Upper lobe of left lung (tissue), 6 donors: ENCODE measurements around the gene ENOX1. TPM values are rescaled to one million over a fixed set of nuclear protein-coding genes. Genes with fewer than 3 reads are reported as not detected.

ENCODE experiments used
- ATAC-seq, 2 donors: fragments of 200-7000 bp; cut with Tn5 transposase; one replicate each; pipeline ENCODE4 v1.9.1; 2022; ENCODE audit warnings: mild to moderate bottlenecking in 2 of 2, moderate library complexity in 2 of 2; ENCODE audit not compliant: low FRiP score in 2 of 2
- DNase-seq, 2 donors: peaks; one replicate each; pipeline ENCODE4 v3.0.0-alpha.2; 2019 to 2020
- H3K27ac ChIP-seq, 4 donors: fragments of 200-600 bp; sonication (generic); one replicate each; pipeline ENCODE4 v1.5.1; 2016 to 2019
- H3K27me3 ChIP-seq, 4 donors: fragments of 200-600 bp; sonication (generic); one replicate each; pipeline ENCODE4 v1.5.1; 2017 to 2019
- H3K36me3 ChIP-seq, 4 donors: fragments of 200-600 bp; sonication (generic); one replicate each; pipeline ENCODE4 v1.5.1; 2016 to 2019
- H3K4me1 ChIP-seq, 4 donors: fragments of 200-600 bp; sonication (generic); one replicate each; pipeline ENCODE4 v1.5.1; 2018 to 2019
- H3K4me3 ChIP-seq, 4 donors: fragments of 200-600 bp; sonication (generic); one replicate each; pipeline ENCODE4 v1.5.1; 2017 to 2019; ENCODE audit warnings: mild to moderate bottlenecking in 2 of 4, moderate library complexity in 1 of 4
- H3K9me3 ChIP-seq, 4 donors: fragments of 200-600 bp; sonication (generic); one replicate each; pipeline ENCODE4 v1.5.1; 2018 to 2019
- EP300 ChIP-seq, 4 donors: sonication (generic); formaldehyde crosslinking; IDR thresholded peaks; one replicate each; pipeline ENCODE4 v1.5.1; 2017; ENCODE audit warnings: antibody characterized with exemption in 4 of 4, control low read depth in 2 of 4
- POLR2A ChIP-seq, 4 donors: fragments of 450-650 bp; IDR thresholded peaks; one replicate each; pipeline ENCODE4 v1.5.1; 2016 to 2017; ENCODE audit warnings: antibody characterized with exemption in 4 of 4, mild to moderate bottlenecking in 2 of 4
- POLR2AphosphoS5 ChIP-seq, 2 donors: sonication (generic); formaldehyde crosslinking; IDR thresholded peaks; one replicate each; pipeline ENCODE4 v1.5.1; 2017; ENCODE audit warnings: antibody characterized with exemption in 2 of 2
- WGBS, 2 donors: methylation state at CpG; one replicate each; pipeline ENCODE4 v1.1.5; 2017 to 2018; 5-methylcytosine and 5-hydroxymethylcytosine counted together
- total RNA-seq, 6 donors: library from RNA; depleted of rRNA in 4 of 6; stranded (reverse); fragments of >200 nt in 4 of 6; gene quantifications; one replicate each; pipeline versions ENCODE4 v1.1.0 to v1.2.1, GENCODE V29; 2016 to 2021
- TF ChIP-seq, protein P1 (sequence below), 6 experiments: fragments of 450-650 bp in 4 of 6; fragments of 200-600 bp in 2 of 6; sonication (generic) in 2 of 6; IDR thresholded peaks; one replicate each; pipeline ENCODE4 v1.5.1; 2016 to 2019; ENCODE audit warnings: antibody characterized with exemption in 6 of 6
- donor health status: DM: no; HTN: no; CAD: no; lungs with moderate emphysema.
- donor health status: DM: no; HTN: yes; CAD: no; lungs with severe emphysema.

Gene ENOX1
- total RNA-seq, 6 donors from 2014 or later, result 0.20 to 1.0 (median 0.46) TPM; not detected in 2

DNA sequence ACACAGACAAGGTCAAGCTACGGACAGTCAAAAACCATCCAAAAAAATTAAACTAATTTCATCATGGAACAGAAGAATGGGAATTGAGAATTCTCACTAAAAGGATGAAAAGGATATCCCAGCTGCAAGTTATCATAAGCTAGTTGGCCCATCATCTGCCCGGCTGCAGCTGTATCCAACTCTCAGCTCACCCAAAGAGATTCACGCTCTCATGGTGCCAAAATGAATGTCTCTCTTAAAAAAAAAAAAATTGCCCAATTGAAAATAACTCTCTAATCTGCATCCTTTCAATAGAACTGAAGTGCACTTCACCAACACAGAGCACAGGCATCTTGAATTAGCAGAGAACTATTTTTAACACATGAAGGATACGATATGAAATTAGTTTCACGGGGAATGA, 20.0 kb downstream of the ENOX1 start:
- Histone ChIP-seq H3K9me3 (no peaks in the 10 kb centered on the region), H3K27me3 (no peaks in the 10 kb centered on the region), H3K4me1 (peaks cover 0 to 4% (median 1%) of the 10 kb centered on the region in 4 donors), H3K27ac (no peak overlapping the region), H3K4me3 (no peak overlapping the region), H3K36me3 (no peaks in the 10 kb centered on the region)
- WGBS, 2 donors, result 50 to 64% methylated on average over 5 of the region's 5 CpGs
- no peak for TF ChIP-seq POLR2AphosphoS5 (IDR thresholded peaks at IDR 0.05)
- TF ChIP-seq, protein P1, sequence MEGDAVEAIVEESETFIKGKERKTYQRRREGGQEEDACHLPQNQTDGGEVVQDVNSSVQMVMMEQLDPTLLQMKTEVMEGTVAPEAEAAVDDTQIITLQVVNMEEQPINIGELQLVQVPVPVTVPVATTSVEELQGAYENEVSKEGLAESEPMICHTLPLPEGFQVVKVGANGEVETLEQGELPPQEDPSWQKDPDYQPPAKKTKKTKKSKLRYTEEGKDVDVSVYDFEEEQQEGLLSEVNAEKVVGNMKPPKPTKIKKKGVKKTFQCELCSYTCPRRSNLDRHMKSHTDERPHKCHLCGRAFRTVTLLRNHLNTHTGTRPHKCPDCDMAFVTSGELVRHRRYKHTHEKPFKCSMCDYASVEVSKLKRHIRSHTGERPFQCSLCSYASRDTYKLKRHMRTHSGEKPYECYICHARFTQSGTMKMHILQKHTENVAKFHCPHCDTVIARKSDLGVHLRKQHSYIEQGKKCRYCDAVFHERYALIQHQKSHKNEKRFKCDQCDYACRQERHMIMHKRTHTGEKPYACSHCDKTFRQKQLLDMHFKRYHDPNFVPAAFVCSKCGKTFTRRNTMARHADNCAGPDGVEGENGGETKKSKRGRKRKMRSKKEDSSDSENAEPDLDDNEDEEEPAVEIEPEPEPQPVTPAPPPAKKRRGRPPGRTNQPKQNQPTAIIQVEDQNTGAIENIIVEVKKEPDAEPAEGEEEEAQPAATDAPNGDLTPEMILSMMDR (IDR thresholded peaks at IDR 0.05), result no peak
- no peak for TF ChIP-seq EP300 (IDR thresholded peaks at IDR 0.05)
- TF ChIP-seq POLR2A (IDR thresholded peaks at IDR 0.05), result no peak
- peak in 1 of 2 donors; percentile 78 for ATAC-seq
- no peak for DNase-seq

DNA sequence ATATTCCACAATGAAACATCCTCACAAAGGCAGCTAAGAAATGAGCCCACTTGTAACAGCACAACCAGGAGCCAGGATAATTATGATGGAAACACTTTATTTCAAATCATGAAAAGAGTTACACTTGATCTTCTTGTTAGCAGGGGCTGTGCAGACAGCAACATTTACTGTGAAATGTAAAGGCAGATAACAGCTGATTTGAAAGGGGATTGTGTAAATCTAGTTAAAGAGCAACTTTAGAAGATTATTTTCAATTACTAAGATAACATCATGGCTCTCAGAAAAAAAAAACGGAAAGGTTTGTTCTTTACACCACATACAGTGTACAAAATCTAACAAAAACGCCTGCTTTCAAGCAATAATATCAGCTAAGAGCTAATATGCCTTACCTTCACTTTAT, 22.4 kb downstream of the ENOX1 start:
- DNase-seq (no peak), ATAC-seq (no peak)
- no peak overlapping the region for H3K4me3 ChIP-seq
- peaks cover 0 to 4% (median 1%) of the 10 kb centered on the region in 4 donors for H3K4me1 ChIP-seq
- H3K27me3 ChIP-seq, result no peaks in the 10 kb centered on the region
- H3K27ac ChIP-seq, result no peak overlapping the region
- no peak for TF ChIP-seq EP300 (IDR thresholded peaks at IDR 0.05)
- TF ChIP-seq POLR2A (IDR thresholded peaks at IDR 0.05), result no peak
- no peak for TF ChIP-seq POLR2AphosphoS5 (IDR thresholded peaks at IDR 0.05)
- TF ChIP-seq, protein P1 (IDR thresholded peaks at IDR 0.05), result no peak
- no peaks in the 10 kb centered on the region for H3K36me3 ChIP-seq
- WGBS, 2 donors, result 56 to 68% methylated on average over 2 of the region's 2 CpGs
- no peaks in the 10 kb centered on the region for H3K9me3 ChIP-seq

DNA sequence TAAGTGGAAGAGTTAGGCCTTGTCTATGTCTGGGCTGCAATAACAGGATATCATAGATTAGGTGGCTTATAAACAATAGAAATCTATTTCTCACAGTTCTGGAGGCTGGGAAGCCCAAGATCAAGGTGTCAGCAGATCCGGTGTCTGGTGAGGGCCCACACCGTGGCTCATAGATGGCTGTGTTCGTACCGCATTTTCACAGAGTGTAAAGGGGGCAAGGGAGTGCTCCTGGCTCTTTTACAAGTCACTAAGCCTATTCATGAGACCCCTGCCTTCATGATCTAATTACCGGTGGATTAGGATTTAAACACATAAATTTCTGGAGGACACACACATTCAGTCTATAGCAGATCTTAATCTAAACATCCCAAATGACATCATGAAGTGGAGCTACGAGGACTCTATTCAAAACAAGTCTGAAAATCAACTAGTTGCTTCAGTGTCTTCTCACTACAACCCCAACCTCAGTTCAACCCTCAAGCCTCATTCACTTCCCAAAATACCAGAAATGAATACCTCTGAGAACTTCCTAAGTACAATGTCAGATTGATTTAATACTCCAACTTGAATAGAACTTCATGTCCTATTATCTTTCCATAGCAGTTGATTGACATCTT, 23.5 kb downstream of the ENOX1 start:
- H3K27me3 ChIP-seq, result no peaks in the 10 kb centered on the region
- no peak overlapping the region for H3K4me3 ChIP-seq
- no peak overlapping the region for H3K27ac ChIP-seq
- no peak for ATAC-seq
- H3K36me3 ChIP-seq, result no peaks in the 10 kb centered on the region
- peaks cover 0 to 4% (median 1%) of the 10 kb centered on the region in 4 donors for H3K4me1 ChIP-seq
- DNase-seq, result no peak
- WGBS, 2 donors, result 81 to 86% methylated on average over 6 of the region's 6 CpGs
- TF ChIP-seq POLR2AphosphoS5 (IDR thresholded peaks at IDR 0.05) (no peak), EP300 (IDR thresholded peaks at IDR 0.05) (no peak), POLR2A (IDR thresholded peaks at IDR 0.05) (no peak)
- TF ChIP-seq, protein P1 (IDR thresholded peaks at IDR 0.05), result no peak
- no peaks in the 10 kb centered on the region for H3K9me3 ChIP-seq

DNA sequence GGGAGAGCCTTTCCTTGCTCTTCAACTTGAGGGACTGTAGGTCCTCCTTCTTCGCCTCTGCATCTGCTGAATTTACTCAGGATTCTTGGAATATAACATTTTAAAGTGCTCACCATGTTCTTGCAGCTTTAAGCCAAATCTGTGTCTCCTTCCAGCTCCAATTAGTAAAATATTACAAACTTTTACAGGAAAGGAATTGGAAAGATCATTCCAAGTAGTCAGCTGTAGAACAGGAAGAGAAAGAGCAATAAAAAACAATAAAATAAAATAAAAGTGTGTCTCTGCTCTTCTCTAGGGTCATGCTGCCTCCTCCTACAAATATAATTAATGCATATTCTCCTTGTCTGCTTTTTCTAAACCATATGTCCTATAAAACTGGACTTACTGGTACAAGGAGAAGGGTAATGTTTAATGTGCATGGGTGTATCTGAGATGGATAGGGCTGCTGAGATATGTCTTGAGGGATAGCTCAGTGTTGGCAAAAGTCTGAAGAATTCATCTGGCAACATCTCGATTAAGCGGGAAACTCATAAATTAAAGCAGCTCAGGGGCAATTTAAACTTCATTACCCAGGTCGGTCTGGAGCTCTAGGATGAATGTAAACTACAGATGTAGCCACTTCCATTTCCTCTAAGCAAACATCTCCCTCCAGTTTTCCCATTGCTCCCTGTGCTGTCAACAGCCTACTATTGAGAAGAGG, 25.0 kb downstream of the ENOX1 start:
- TF ChIP-seq EP300 (IDR thresholded peaks at IDR 0.05), result no peak
- TF ChIP-seq POLR2A (IDR thresholded peaks at IDR 0.05), result no peak
- no peak for TF ChIP-seq POLR2AphosphoS5 (IDR thresholded peaks at IDR 0.05)
- TF ChIP-seq, protein P1 (IDR thresholded peaks at IDR 0.05), result no peak
- Histone ChIP-seq H3K36me3 (no peaks in the 10 kb centered on the region), H3K4me1 (no peaks in the 10 kb centered on the region), H3K27ac (no peak overlapping the region), H3K9me3 (no peaks in the 10 kb centered on the region), H3K27me3 (no peaks in the 10 kb centered on the region), H3K4me3 (no peak overlapping the region)
- 74 to 83% methylated on average over 4 of the region's 4 CpGs for WGBS, 2 donors
- ATAC-seq, result no peak
- DNase-seq, result no peak
